HG02938 (cell line): ENCODE data around the gene TNFRSF1A.

Experiments
- ATAC-seq: cut with Tn5 transposase; IDR thresholded peaks from one replicate; pipeline ENCODE4 v1.9.1; 2021; ENCODE audit warnings: mild to moderate bottlenecking, moderate library complexity; ENCODE audit not compliant: unreplicated experiment

TNFRSF1A gene

GRCh38 chr12:6279631-6280030, 62.2 kb downstream of the TNFRSF1A start:
- no peak for ATAC-seq

- ATAC-seq, result no peak
Observed at GRCh38 chr12:6279256-6279628, 62.6 kb downstream of the TNFRSF1A start.
